ENCODE measurements around the gene EYA2.
"Not testable (repeated sequence)": the region's sequence is repeated elsewhere in the genome, so short reads cannot be mapped to it uniquely, and the experiment has no call there.

The EYA2 gene

GRCh38 chr20:46954490-46955038, 59.9 kb downstream of the EYA2 start:
- DNase-seq (ENCODE audit: low read depth in 2 of 3, low spot score in 1 of 3), result no peak

GRCh38 chr20:46955601-46956556, 61.2 kb downstream of the EYA2 start:
- no peak for DNase-seq (ENCODE audit: low read depth in 2 of 3, low spot score in 1 of 3)

GRCh38 chr20:46959081-46959692, 64.5 kb downstream of the EYA2 start:
- no peak for DNase-seq (ENCODE audit: low read depth in 2 of 3, low spot score in 1 of 3)

GRCh38 chr20:46959821-46960220, 65.2 kb downstream of the EYA2 start:
- DNase-seq (ENCODE audit: low read depth in 2 of 3, low spot score in 1 of 3), result no peak

- no peak for DNase-seq (ENCODE audit: low read depth in 2 of 3, low spot score in 1 of 3)
Observed at GRCh38 chr20:46960536-46960935, 65.9 kb downstream of the EYA2 start.

- DNase-seq (ENCODE audit: low read depth in 2 of 3, low spot score in 1 of 3), result not testable (repeated sequence)
Observed at GRCh38 chr20:46961968-46962367, 67.3 kb downstream of the EYA2 start.

- no peak for DNase-seq (ENCODE audit: low read depth in 2 of 3, low spot score in 1 of 3)
Observed at GRCh38 chr20:46962452-46963195, 68.0 kb downstream of the EYA2 start.

GRCh38 chr20:46963196-46963529, 68.5 kb downstream of the EYA2 start:
- no peak for DNase-seq (ENCODE audit: low read depth in 2 of 3, low spot score in 1 of 3)

GRCh38 chr20:46963758-46964617, 69.3 kb downstream of the EYA2 start:
- no peak for DNase-seq (ENCODE audit: low read depth in 2 of 3, low spot score in 1 of 3)

- no peak for DNase-seq (ENCODE audit: low read depth in 2 of 3, low spot score in 1 of 3)
Observed at GRCh38 chr20:46964618-46965455, 70.2 kb downstream of the EYA2 start.

- DNase-seq (ENCODE audit: low read depth in 2 of 3, low spot score in 1 of 3), result no peak
Observed at GRCh38 chr20:46965477-46965876, 70.8 kb downstream of the EYA2 start.

GRCh38 chr20:46967646-46968045, 73.0 kb downstream of the EYA2 start:
- DNase-seq (ENCODE audit: low read depth in 2 of 3, low spot score in 1 of 3), result no peak

- DNase-seq (ENCODE audit: low read depth in 2 of 3, low spot score in 1 of 3), result no peak
Observed at GRCh38 chr20:46970937-46971630, 76.4 kb downstream of the EYA2 start.

- no peak for DNase-seq (ENCODE audit: low read depth in 2 of 3, low spot score in 1 of 3)
Observed at GRCh38 chr20:46973766-46974165, 79.1 kb downstream of the EYA2 start.

GRCh38 chr20:46974669-46975434, 80.2 kb downstream of the EYA2 start:
- DNase-seq (ENCODE audit: low read depth in 2 of 3, low spot score in 1 of 3), result no peak

GRCh38 chr20:46975976-46976375, 81.3 kb downstream of the EYA2 start:
- DNase-seq (ENCODE audit: low read depth in 2 of 3, low spot score in 1 of 3), result no peak

GRCh38 chr20:46977204-46977603, 82.6 kb downstream of the EYA2 start:
- DNase-seq (ENCODE audit: low read depth in 2 of 3, low spot score in 1 of 3), result no peak

GRCh38 chr20:46977909-46978588, 83.4 kb downstream of the EYA2 start:
- DNase-seq (ENCODE audit: low read depth in 2 of 3, low spot score in 1 of 3), result no peak

All from stimulated activated CD4-positive, alpha-beta T cell treated with anti-CD3 and anti-CD28 coated beads, Interleukin-12 subunit alpha, Interleukin-12 subunit beta, amount 100 ng/mL, for 48 hours (primary cell).